Mucosa of rectum (tissue), 2 donors: ENCODE measurements around the gene PI4KA.
"Not testable (repeated sequence)": the region's sequence is repeated elsewhere in the genome, so short reads cannot be mapped to it uniquely, and the experiment has no call there.

Source experiments
- H3K27ac ChIP-seq, 2 donors: one replicate each; pipeline ENCODE4 v1.7.0; 2013; ENCODE audit warnings: inconsistent platforms in 2 of 2, low read depth in 2 of 2, low read length in 2 of 2
- H3K27me3 ChIP-seq, 2 donors: one replicate each; pipeline ENCODE4 v1.7.0; 2013; ENCODE audit warnings: low read length in 2 of 2; ENCODE audit not compliant: control insufficient read depth in 2 of 2, insufficient read depth in 2 of 2
- H3K36me3 ChIP-seq, 2 donors: one replicate each; pipeline ENCODE4 v1.7.0; 2013; ENCODE audit warnings: low read length in 2 of 2; ENCODE audit not compliant: control insufficient read depth in 2 of 2, insufficient read depth in 2 of 2
- H3K4me1 ChIP-seq, 2 donors: one replicate each; pipeline ENCODE4 v1.7.0; 2013; ENCODE audit warnings: low read length in 2 of 2, mild to moderate bottlenecking in 1 of 2; ENCODE audit not compliant: control insufficient read depth in 2 of 2, insufficient read depth in 2 of 2
- H3K4me3 ChIP-seq, 2 donors: one replicate each; pipeline ENCODE4 v1.7.0; 2013; ENCODE audit warnings: low read length in 2 of 2
- H3K9ac ChIP-seq, 2 donors: one replicate each; pipeline ENCODE4 v1.7.0; 2013; ENCODE audit warnings: low read length in 2 of 2, low read depth in 1 of 2, mild to moderate bottlenecking in 1 of 2
- H3K9me3 ChIP-seq, 2 donors: one replicate each; pipeline ENCODE4 v1.7.0; 2013; ENCODE audit warnings: low read length in 2 of 2; ENCODE audit not compliant: control insufficient read depth in 2 of 2
- donor health status: healthy.
- donor health status: Normal muscosa, but diverticular disease.

The PI4KA gene

GRCh38 chr22:20852076-20852475, 6.5 kb downstream of the PI4KA start:
- no peak overlapping the region for H3K9ac ChIP-seq
- H3K27me3 ChIP-seq: no peaks in the 10 kb centered on the region
- no peaks in the 10 kb centered on the region for H3K9me3 ChIP-seq
- no peaks in the 10 kb centered on the region for H3K36me3 ChIP-seq
- H3K4me3 ChIP-seq: no peak overlapping the region
- H3K27ac ChIP-seq: no peak overlapping the region
- peaks cover under 1 to 4% of the 10 kb centered on the region in 2 donors for H3K4me1 ChIP-seq

GRCh38 chr22:20847318-20847822, 11.2 kb downstream of the PI4KA start:
- H3K36me3 ChIP-seq: no peaks in the 10 kb centered on the region
- no peak overlapping the region for H3K4me3 ChIP-seq
- no peaks in the 10 kb centered on the region for H3K4me1 ChIP-seq
- no peak overlapping the region for H3K9ac ChIP-seq
- no peak overlapping the region for H3K27ac ChIP-seq
- H3K27me3 ChIP-seq: no peaks in the 10 kb centered on the region
- no peaks in the 10 kb centered on the region for H3K9me3 ChIP-seq

GRCh38 chr22:20844055-20845037, 14.3 kb downstream of the PI4KA start:
- H3K9ac ChIP-seq: no peak overlapping the region
- H3K27me3 ChIP-seq: no peaks in the 10 kb centered on the region
- no peak overlapping the region for H3K27ac ChIP-seq
- no peaks in the 10 kb centered on the region for H3K36me3 ChIP-seq
- no peaks in the 10 kb centered on the region for H3K9me3 ChIP-seq
- no peak overlapping the region for H3K4me3 ChIP-seq
- peaks cover 0 to 2% of the 10 kb centered on the region in 2 donors for H3K4me1 ChIP-seq

- H3K9me3 ChIP-seq: no peaks in the 10 kb centered on the region
- H3K4me3 ChIP-seq: no peak overlapping the region
- no peak overlapping the region for H3K27ac ChIP-seq
- no peak overlapping the region for H3K9ac ChIP-seq
- no peaks in the 10 kb centered on the region for H3K27me3 ChIP-seq
- H3K36me3 ChIP-seq: no peaks in the 10 kb centered on the region
- H3K4me1 ChIP-seq: peaks cover 0 to 2% of the 10 kb centered on the region in 2 donors
Observed at GRCh38 chr22:20843501-20843900, 15.1 kb downstream of the PI4KA start.

GRCh38 chr22:20840646-20841371, 17.8 kb downstream of the PI4KA start:
- Histone ChIP-seq H3K4me1 (peaks cover 0 to 2% of the 10 kb centered on the region in 2 donors), H3K36me3 (no peaks in the 10 kb centered on the region), H3K27ac (no peak overlapping the region), H3K27me3 (no peaks in the 10 kb centered on the region), H3K4me3 (no peak overlapping the region), H3K9ac (no peak overlapping the region), H3K9me3 (no peaks in the 10 kb centered on the region)

- Histone ChIP-seq H3K36me3 (no peaks in the 10 kb centered on the region), H3K27me3 (no peaks in the 10 kb centered on the region), H3K9ac (no peak overlapping the region), H3K4me1 (peaks cover 0 to 2% of the 10 kb centered on the region in 2 donors), H3K27ac (no peak overlapping the region), H3K4me3 (no peak overlapping the region), H3K9me3 (no peaks in the 10 kb centered on the region)
Observed at GRCh38 chr22:20839837-20840645, 18.6 kb downstream of the PI4KA start.

GRCh38 chr22:20839354-20839753, 19.3 kb downstream of the PI4KA start:
- H3K9me3 ChIP-seq, H3K9ac ChIP-seq, H3K4me1 ChIP-seq, H3K27me3 ChIP-seq, H3K4me3 ChIP-seq, H3K27ac ChIP-seq, H3K36me3 ChIP-seq: not testable (repeated sequence)

GRCh38 chr22:20836987-20837823, 21.4 kb downstream of the PI4KA start:
- Histone ChIP-seq H3K27ac (no peak overlapping the region), H3K9me3 (no peaks in the 10 kb centered on the region), H3K4me3 (no peak overlapping the region), H3K27me3 (no peaks in the 10 kb centered on the region), H3K9ac (no peak overlapping the region), H3K4me1 (peaks cover 0 to 2% of the 10 kb centered on the region in 2 donors), H3K36me3 (peaks cover 14% of the 10 kb centered on the region in 2 donors)

GRCh38 chr22:20834725-20835124, 23.9 kb downstream of the PI4KA start:
- Histone ChIP-seq H3K4me1 (no peaks in the 10 kb centered on the region), H3K27me3 (no peaks in the 10 kb centered on the region), H3K4me3 (no peak overlapping the region), H3K36me3 (peaks cover 20% of the 10 kb centered on the region in 2 donors), H3K9me3 (no peaks in the 10 kb centered on the region), H3K9ac (no peak overlapping the region), H3K27ac (no peak overlapping the region)
